DMS53 treated with DMSO at 0.1 percent for 48 hours (cell line): Measurements from ENCODE around the gene FAM210A.

Experiments used
- DNase-seq: peaks from one replicate; lab custom pipeline; 2025; ENCODE audit not compliant: unreplicated experiment; lab: John Stamatoyannopoulos, UW

Gene FAM210A

DNA sequence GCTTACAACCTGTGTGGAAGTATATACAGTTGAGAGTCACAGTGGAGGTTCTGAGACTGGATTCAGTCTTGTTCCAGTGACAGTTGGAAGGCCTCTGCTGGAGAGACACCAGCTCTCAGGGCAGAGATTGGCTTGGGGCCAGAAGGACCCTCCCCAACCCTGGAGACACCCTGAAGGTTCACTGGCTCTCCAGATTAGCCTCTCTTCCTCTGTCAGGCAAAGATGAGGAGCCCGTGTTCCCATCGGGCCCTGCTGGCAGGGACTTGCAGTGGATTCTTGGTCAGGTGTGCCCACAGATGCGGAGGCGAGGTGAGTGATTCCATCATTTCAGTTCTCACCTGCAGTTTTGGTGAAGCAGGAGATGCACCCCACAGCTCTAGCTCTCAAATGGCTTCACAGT, 78.6 kb downstream of the FAM210A start:
- no peak for DNase-seq

DNA sequence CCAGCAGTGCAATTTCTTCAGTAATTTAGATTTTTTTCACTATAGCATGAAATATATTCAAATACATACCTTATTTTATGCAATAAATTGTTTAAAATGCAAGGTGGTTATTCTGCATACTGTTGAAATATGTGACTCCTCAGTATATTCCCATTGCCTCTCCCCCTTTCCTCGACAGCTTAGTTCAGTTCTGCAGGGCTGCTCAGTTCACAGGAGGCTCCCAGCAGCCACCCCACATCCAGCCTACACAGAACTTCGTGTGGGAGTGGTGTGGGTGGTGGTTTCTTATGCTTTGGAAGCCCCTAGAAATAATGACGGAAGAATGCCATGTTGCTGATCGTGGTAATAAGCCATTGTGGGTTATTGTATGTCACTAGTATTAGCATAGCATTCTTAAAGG, 79.7 kb downstream of the FAM210A start:
- DNase-seq = no peak

DNA sequence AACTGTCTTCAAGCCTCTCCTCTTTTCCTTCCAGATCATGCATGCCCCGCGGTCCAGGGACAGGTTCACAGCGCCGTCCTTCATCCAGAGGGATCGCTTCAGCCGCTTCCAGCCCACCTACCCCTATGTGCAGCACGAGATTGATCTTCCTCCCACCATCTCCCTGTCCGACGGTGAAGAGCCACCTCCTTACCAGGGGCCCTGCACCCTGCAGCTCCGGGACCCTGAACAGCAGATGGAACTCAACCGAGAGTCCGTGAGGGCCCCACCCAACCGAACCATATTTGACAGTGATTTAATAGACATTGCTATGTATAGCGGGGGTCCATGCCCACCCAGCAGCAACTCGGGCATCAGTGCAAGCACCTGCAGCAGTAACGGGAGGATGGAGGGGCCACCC, 81.3 kb downstream of the FAM210A start:
- no peak for DNase-seq

DNA sequence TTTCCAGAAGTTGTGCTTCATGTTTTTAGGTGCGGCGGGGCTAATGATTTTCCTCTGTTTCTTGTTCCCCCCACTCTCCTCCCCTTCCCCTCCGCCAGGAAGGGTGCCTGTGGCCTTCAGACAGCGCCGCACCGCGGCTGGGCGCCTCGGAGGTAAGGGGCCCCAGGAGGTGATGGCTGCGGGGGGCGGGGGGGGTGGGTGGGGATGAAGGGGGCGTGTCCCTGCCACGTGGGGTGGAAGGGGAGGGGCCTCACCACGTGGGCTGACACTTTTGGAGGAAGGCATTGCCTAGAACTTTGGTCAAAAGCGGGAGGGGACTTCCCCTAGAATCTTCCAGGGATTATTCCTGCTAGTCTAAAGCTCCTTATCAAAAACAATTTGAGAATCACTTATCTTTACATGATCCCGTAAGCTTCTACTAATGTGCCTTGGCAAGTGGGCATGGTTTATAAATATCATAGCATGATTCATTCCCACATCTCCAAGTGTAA, 83.1 kb downstream of the FAM210A start:
- DNase-seq = no peak

DNA sequence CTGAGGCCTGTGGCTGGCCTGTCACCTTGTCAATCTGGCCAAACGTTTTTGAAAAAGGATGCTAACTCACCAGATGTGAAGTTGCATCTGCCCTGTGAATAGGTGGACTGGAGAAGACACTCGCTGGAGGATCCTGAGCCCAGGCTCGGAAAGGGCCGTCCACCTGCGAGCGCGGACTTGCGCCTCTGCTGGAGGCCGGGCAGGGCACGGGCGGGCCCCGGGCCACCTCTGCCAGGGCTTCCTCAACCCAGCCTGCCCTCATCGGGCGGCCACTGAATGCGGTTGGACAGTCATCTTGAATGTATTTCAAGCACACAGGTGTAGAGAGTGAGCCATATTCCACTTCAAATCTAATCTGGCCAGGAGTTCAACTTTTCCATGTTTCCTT, 83.9 kb downstream of the FAM210A start:
- no peak for DNase-seq

DNA sequence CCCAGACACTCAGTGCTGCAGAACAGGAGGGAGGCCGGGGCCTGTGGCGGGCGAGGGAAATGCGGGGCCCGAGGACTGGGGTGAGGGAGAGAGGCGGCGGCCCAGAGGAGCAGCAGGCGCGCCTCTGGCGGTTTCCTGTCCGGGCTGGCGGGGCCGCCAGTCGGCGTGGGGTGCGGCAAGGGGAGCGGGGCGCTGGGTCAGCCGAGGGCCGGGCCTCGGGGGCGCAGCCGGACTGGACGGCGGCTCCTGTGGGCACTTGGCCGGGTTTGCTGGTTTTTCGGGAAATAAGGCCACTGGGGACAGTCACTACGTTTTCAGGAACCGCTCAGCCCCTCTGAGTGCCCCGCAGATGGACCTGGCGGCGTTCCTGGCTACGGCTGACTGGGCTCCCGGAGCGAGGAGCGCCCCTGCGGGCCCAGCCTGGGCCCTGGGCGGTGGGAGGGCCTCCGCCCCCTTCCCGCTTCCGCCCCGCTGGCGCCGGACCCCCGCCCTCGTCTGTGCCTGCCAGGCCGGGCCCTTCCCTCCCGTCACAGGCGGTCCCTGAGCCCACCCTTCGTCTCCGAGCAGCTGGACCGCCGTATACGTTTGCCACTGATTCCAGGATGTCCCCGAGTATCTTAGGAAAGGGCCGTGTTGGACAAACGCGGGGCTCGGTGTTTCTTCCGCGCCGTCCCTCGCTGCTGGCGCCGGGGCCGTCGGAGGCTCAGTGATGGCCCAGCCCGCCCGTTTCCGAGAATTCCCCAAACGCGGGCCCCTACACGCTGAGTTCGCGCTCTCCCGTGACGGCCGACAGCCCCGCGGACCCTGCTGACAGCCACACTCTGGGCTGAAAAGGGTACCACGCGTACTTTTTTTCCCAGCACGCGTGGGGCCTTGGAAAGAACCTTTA, 84.6 kb downstream of the FAM210A start:
- no peak for DNase-seq

DNA sequence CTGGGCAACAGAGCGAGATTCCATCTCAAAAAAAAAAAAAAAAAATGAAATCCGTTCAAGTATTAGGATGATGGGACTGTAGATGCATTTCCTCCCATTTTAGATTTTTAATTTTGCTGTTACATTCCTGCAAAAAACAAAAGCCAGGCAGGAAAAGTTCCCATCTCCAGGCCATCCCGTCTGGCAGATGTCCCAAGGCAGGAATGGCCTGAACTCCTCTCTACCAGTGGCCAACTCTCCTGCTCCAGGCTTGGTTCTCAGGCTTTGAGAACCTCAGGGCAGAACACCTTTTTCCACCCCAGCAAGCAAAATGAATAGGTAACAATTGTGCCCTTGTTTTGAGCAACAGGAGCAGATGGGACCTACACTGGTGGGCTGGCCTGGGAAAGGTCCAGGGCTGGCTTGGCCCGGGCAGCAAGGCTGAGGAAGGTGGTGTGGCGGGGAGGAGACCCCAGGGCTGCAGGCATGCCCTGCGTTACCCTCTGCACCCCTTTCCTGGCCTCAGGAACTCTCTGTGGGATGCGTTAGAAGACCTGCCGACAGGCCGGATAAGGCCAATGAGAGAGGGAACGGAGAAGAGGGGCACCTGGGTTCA, 86.0 kb downstream of the FAM210A start:
- DNase-seq = no peak

DNA sequence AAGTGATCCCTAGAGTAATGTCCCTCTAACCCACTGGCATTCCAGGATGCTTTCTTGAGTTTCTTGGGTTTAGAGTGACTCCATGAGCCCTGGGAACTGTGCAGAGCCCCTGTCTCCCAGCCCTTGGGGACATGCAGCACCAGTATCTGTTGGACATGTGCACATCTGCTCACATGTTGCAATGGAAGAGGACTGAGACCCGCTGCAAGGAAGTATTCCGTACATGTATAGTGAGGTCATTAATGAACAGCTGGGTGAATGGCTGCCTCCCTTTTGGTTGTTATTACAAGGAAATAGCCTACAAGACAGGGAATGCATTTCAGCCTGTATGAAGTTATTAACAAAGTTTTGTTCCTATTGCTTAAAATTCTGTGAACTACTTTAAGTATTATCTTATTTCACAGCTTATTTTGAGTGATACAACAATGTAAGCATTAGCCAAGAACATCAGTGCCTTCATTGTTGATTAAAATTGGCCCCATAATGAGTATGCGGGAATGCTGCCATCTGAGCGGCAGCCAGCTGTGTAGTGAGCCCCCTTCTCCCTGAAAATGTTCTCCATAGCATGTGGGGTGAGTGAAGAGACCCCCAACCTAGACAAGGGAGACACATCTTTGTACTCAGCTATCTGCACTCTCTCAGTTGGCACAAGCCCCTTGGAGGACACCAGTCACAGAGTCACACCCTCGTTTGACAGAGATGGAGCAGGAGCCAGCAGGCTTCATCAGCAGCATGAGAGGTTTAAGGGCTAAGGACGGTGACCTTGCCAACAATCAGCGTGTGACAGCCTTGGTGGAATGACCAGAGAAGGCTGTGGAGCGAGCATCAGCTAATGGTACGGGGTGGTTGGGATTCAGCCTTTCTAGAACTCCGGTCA, 87.4 kb downstream of the FAM210A start:
- DNase-seq = no peak

DNA sequence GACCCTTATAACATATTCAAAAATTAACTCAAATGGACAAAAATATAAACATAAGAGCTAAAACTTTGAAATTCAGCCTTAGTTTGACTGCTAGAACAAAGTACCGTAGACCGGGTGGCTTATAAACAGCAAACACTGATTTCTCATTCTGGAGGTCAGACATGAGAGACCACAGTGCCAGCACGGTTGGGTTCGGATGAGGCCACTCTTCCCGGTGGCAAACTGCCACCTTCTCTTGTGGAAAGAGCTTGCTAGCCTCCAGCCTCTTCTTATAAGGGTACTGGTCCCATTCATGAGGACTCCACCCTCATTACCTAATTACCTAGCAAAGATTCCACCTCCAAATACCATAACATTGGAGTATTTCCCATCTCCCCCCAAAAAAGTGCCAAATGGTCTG, 91.3 kb downstream of the FAM210A start:
- DNase-seq = no peak

DNA sequence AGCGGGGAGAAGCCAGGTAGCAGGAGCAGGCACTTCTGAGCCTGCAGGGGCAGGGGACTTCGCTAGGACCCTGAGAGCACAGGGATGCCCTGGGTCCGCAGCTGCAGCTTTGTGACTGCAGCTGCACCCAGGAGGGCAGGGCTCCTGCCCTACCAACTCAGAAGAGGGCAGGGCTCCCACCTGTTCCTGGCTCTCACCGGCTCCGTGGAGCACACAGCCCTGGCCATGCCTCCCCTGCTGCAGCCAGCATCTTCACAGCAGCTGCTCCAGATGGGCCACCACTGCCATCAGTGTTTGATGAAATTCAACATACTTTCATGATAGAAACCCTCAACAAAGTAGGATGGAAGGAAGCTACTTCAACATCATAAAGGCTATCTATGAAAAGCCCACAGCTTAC, 92.7 kb downstream of the FAM210A start:
- DNase-seq = no peak

DNA sequence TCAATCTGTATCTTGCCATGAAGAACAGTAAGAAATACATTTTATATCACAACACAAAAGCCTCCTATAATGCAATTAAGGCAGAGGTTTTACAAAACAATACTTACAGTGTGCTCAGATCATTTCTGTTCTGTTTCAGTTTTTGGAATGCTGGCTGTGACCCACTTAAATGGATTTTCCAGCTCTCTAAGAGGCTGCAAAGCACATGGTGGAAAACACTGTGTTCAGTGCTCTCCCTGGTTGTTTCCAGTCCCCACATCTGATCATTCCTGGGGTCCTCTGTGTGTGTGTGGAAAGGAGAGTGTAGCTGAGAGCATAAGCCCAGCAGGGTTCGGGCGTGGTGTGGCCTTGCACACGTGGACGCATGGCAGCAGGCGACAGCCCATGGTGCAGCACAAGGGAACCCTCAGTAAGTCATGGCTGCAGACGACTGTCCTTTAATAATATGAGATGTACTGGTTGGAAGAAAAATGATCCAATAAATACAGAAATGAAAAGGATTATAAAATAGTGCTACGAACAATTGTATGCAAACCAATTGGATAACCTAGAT, 95.6 kb downstream of the FAM210A start:
- no peak for DNase-seq

DNA sequence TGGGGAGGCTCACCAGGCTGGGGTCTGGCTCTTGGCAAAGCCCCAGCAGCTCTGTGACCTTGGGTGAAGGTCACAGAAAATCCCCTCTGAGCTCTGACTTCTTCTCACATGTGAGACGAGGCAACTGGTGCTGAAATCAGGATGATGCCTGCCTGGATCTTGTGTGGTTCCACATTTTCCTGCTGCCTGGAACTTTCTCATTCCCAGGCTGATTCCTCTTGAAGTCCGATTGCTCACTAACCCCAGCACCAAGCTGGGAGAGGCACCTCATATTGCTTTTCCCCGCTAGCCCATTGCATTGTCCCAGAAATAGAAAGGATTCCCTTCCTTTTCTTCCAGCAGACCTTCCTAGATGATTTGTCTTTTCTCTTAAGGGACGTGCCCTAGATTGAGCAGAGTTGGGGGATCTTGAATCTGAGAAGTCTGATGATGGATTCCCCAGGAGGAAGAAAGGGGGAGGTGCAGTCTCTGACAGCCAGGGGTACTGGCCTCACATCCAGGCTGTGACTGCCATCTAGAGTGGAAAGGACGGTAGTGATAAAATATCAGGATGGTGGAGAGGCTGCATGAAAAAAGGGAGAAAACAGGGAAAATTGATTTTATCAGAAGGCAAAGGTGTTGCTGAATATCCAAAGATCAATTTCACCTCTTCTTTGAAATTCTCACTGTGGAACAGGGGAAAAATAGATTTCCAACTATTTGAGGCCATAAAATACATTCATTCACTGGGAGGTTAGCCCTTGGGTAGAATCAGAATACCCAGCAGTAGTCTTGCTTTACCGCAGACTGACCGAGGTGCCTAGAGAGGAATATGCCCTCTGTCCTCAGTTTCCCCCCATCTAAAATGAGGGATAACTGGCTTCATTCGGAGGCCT, 96.3 kb downstream of the FAM210A start:
- DNase-seq = no peak

DNA sequence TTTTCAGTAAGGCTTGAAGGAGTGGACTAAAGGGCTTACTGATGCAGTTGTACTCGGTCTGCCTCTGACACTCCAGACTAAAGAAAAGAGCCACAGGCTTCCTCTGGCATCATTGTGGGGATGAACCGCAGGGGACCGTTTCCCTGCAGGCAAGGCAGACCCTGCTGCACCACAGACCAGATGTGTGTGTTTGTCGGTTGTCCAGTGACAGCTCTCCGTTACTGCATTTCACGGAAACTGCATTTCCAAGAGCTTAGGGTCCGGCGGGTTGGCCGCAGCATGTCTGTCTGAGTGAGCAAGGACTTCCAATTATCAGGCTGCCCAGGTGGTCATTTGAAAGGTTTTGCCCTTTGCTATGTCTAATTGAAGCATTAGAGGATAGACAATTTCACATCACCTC, 98.1 kb downstream of the FAM210A start:
- no peak for DNase-seq

DNA sequence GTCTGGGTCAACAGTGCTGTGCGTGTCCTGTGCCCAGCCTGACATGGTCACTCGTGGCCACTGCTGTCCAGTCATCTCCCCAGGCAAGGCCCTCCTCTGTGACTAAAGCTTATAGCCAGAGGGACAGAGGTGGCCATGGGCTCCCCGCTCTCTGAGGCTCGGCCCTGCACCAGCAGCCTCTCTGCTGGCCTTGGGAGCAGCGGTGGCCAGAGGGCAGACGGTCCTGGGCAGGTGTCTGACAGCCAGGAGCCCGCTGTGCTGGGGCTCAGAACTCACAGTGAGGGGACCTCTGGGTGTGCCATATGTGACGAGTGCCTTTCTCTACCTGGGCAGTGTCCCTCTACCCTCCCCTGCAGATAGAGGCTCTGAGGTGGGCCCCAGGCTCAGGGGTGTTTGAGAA, 98.7 kb downstream of the FAM210A start:
- no peak for DNase-seq

DNA sequence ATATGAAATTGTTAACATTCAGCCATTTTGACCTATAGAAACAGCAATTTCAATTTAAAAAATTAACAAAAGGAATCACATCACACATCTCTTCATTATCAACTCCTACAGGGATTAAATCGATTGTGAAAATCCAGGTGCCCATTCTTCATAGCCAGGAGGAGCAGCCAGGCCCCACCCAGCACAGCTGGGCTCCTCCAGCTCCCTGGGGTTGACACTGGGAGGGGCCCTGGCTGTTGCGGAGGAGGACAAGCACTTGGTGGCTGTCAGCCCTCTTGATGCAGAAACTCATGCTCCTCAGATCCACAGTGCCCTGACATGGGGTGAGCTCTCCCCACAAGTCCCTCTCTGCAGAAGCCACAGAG, 99.8 kb downstream of the FAM210A start:
- DNase-seq = no peak

DNA sequence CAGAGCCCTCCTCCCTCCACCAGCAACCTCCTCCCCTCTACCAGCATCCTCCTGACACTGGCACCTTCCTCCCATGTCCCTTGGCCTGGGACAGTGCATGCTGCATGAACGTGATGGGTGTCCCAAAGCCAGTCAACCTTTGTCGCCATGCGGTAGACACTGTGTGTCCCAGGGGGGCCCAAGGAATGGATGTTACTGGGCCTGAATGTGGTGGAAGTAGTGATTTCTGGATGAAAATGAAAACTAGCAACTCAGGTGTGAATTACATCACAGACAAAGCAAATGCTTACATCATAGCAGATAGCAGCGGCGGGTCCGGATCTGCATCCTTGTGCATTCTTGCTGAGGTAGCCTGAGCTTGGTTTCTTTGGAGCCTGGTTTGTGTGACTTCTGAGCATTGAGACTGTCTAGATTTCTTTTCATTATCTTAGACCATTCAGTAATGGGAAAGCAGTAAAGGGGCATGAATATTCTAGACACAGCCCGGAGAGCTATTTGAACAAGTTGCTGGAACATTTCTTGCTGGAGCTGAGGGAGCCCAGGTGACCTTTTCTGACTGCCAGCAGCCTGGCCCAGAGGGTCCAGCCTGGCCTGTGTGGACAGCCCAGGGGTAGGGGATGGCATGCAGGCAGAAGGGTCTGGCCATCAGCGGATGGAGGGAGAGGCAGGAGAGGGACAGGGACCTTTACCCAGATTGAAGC, 100.4 kb downstream of the FAM210A start:
- no peak for DNase-seq

DNA sequence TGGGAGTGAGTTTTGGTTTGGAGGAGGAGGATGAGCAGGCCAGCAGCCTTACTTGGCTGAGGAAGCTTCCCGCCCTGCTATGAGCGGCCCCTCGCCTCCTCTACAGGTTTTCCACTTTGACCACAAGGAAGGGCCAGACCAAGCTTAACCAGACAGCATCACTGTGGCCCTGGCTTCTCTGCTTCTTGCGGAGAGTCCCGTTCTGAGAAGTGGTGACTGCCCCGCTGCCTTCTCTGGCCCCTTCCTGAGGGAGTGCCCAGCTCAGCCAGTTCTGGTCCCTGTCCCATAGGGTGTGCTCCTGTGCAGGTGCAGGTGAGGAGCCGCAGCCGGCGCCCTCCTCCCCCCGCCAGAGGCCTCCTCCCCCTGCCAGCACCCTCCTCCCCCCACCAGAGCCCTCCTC, 101.0 kb downstream of the FAM210A start:
- no peak for DNase-seq

DNA sequence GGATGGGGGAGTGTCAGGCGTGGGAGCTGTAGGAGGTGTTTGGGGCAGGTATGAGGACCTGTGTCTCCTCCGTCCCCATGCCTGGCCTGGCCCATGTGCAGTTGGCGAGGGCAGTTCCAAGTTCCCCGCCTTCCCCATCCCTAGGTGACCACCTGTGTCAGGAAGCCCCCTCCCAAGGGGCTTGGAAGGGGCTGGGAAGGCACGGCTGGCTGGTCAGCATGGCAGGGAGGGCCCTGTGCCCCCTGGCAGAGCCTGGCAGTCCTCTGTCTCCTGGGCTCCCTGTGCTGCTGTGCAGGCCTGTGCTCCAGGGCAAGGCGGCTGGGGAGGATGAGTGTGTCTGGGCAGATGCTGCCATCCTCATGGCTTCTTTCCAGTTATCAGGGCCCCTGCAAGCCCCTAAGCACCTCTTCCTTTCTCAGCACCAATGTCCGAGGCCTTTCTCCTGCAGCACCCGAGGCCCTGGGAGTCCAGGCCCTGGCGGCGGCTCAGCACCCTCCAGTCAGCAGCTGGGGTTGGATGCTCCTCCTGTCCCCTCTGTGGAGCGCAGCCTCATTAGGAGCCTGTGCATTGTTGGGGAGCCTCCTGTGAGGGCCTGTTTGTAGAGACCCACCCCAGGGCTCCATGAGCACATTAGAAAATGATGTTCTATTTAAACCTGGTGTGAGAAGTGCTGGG, 101.7 kb downstream of the FAM210A start:
- DNase-seq = no peak

DNA sequence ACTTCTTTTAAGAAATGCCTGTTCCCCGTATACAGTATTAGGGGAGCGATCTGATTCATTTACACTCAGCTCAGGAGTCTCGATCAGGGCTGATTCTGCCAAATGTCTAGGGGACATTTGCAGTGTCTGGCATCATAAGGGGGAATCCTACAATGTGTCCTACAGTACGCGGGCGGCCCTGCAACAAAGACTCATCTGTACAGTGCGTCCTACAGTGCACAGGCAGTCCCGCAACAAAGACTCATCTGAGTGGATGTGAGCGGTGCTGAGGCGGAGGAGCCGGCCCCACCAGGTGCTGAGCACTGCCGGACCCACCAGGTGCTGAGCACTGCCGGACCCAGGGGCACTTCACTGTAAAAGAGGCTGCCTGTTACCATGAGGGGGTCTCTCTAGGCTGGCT, 102.5 kb downstream of the FAM210A start:
- DNase-seq = no peak
